ENCODE data around the gene FGGY. TPM values are rescaled to one million over a fixed set of nuclear protein-coding genes. Genes with fewer than 3 reads are reported as not detected.
"Not testable (repeated sequence)": the region's sequence is repeated elsewhere in the genome, so short reads cannot be mapped to it uniquely, and the experiment has no call there.

The FGGY gene
- total RNA-seq, 1 donor from 2014 or later, result 27.8 TPM

- DNase-seq (ENCODE audit: low read depth), result no peak
Measured at GRCh38 chr1:59635097-59635496, 338.2 kb downstream of the FGGY start.

GRCh38 chr1:59638231-59638711, 341.4 kb downstream of the FGGY start:
- peak; percentile 80 for DNase-seq (ENCODE audit: low read depth)

GRCh38 chr1:59639266-59639665, 342.4 kb downstream of the FGGY start:
- no peak for DNase-seq (ENCODE audit: low read depth)

GRCh38 chr1:59640851-59641250, 344.0 kb downstream of the FGGY start:
- DNase-seq (ENCODE audit: low read depth), result no peak

GRCh38 chr1:59641836-59642235, 344.9 kb downstream of the FGGY start:
- DNase-seq (ENCODE audit: low read depth), result no peak

GRCh38 chr1:59643526-59643925, 346.6 kb downstream of the FGGY start:
- no peak for DNase-seq (ENCODE audit: low read depth)

- no peak for DNase-seq (ENCODE audit: low read depth)
Measured at GRCh38 chr1:59645893-59646292, 349.0 kb downstream of the FGGY start.

GRCh38 chr1:59653142-59653958, 356.5 kb downstream of the FGGY start:
- DNase-seq (ENCODE audit: low read depth), result not testable (repeated sequence)

- DNase-seq (ENCODE audit: low read depth), result no peak
Measured at GRCh38 chr1:59653968-59654367, 357.1 kb downstream of the FGGY start.

GRCh38 chr1:59657873-59658465, 361.1 kb downstream of the FGGY start:
- no peak for DNase-seq (ENCODE audit: low read depth)

GRCh38 chr1:59664166-59664565, 367.3 kb downstream of the FGGY start:
- no peak for DNase-seq (ENCODE audit: low read depth)

GRCh38 chr1:59666106-59666505, 369.2 kb downstream of the FGGY start:
- DNase-seq (ENCODE audit: low read depth), result no peak

- no peak for DNase-seq (ENCODE audit: low read depth)
Measured at GRCh38 chr1:59667020-59667419, 370.1 kb downstream of the FGGY start.

GRCh38 chr1:59669752-59670312, 372.9 kb downstream of the FGGY start:
- peak; percentile 33 for DNase-seq (ENCODE audit: low read depth)

- peak; percentile 47 for DNase-seq (ENCODE audit: low read depth)
Measured at GRCh38 chr1:59670662-59671061, 373.8 kb downstream of the FGGY start.

GRCh38 chr1:59671066-59671952, 374.4 kb downstream of the FGGY start:
- DNase-seq (ENCODE audit: low read depth), result no peak

- no peak for DNase-seq (ENCODE audit: low read depth)
Measured at GRCh38 chr1:59671953-59672305, 375.0 kb downstream of the FGGY start.

- DNase-seq (ENCODE audit: low read depth), result peak; percentile 77
Measured at GRCh38 chr1:59672851-59673572, 376.1 kb downstream of the FGGY start.

- DNase-seq (ENCODE audit: low read depth), result no peak
Measured at GRCh38 chr1:59673573-59674450, 376.9 kb downstream of the FGGY start.

- peak; percentile 63 for DNase-seq (ENCODE audit: low read depth)
Measured at GRCh38 chr1:59674595-59674994, 377.7 kb downstream of the FGGY start.
